BE2C (cell line): ENCODE data around the gene ETV7.

ENCODE experiments used
- DNase-seq: peaks from one replicate; pipeline ENCODE4 v3.0.0-alpha.2; 2020
- H3K27me3 ChIP-seq: fragments of 250-450 bp; sonication (Bioruptor Pico); 2 replicates; pipeline ENCODE4 v1.5.1; 2020; ENCODE audit warnings: mild to moderate bottlenecking
- H3K36me3 ChIP-seq: fragments of 250-450 bp; sonication (Bioruptor Pico); 2 replicates; pipeline ENCODE4 v1.5.1; 2020; ENCODE audit warnings: mild to moderate bottlenecking
- H3K4me1 ChIP-seq: fragments of 250-450 bp; sonication (Bioruptor Pico); 2 replicates; pipeline ENCODE4 v1.5.1; 2020
- H3K4me3 ChIP-seq: 2 replicates; pipeline ENCODE4 v1.5.1; 2011; ENCODE audit warnings: low read depth, low read length
- H3K9me3 ChIP-seq: fragments of 250-450 bp; sonication (Bioruptor Pico); 2 replicates; pipeline ENCODE4 v1.5.1; 2020
- CTCF ChIP-seq: IDR thresholded peaks from 2 replicates; pipeline ENCODE4 v1.5.1; 2012; ENCODE audit warnings: mild to moderate bottlenecking, low read depth, low read length

ETV7 gene

DNA sequence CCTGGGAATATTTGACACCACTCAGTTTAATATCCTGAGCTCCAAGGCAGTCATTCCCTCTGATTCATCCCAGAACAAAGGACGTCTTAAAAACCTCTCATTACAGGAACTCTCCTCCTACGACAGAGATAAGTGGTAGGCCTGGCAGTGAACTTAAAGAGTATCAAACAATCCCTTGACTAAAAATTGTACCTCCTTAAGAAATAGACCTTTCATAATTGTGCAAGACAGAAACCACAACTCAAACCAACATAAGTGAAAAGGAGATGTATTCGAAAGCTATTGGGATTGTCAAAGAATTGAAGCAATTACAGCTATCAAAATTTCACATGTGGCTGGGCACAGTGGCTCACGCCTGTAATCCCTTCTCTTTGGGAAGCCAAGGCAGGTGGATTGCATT is 31.6 kb downstream of the ETV7 start:
- H3K9me3 ChIP-seq: no peaks in the 10 kb centered on the region
- H3K4me1 ChIP-seq: peaks cover 10% of the 10 kb centered on the region
- no peak for TF ChIP-seq CTCF
- no peaks in the 10 kb centered on the region for H3K27me3 ChIP-seq
- DNase-seq: no peak
- H3K36me3 ChIP-seq: no peaks in the 10 kb centered on the region
- H3K4me3 ChIP-seq: no peak overlapping the region

- Histone ChIP-seq H3K36me3 (no peaks in the 10 kb centered on the region), H3K9me3 (no peaks in the 10 kb centered on the region), H3K4me3 (no peak overlapping the region), H3K27me3 (no peaks in the 10 kb centered on the region), H3K4me1 (peaks cover 9% of the 10 kb centered on the region; the same call in 1 of the 2 replicates)
- no peak for TF ChIP-seq CTCF
- no peak for DNase-seq
Measured at GRCh38 chr6:36353411-36353915, 34.0 kb downstream of the ETV7 start.

DNA sequence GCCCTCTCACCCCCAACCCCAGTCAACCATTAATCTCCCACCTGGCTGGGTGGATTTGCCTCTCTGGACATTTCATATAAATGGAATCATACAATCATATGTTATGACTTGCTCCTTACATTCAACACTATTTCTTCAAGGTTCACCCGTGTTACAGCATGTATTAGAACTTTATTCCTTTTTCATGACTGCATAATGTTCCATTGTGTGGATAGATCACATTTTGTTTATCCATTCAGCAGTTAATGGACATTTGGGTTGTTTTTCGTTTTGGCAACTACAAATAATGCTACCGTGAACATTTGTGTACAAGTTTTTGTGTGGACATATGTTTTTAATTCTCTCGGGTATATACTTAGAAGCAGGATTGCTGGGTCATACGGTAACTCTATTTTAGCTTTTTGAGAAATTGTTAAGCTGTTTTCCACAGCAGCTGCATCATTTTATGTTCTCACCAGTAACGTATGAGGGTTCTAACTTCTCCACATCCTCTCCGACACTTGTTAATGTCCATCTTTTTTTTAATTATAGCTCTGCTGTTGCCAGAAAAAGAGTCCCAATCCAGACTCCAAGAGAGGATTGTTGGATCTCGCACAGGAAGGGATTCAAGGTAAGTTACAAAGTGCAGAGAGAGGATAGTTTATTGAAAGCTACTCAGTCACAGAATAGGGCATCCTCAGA is 34.9 kb downstream of the ETV7 start:
- no peak overlapping the region for H3K4me3 ChIP-seq
- H3K4me1 ChIP-seq: peaks cover 9% of the 10 kb centered on the region; the same call in 1 of the 2 replicates
- DNase-seq: no peak
- no peak for TF ChIP-seq CTCF
- H3K9me3 ChIP-seq: no peaks in the 10 kb centered on the region
- H3K36me3 ChIP-seq: no peaks in the 10 kb centered on the region
- H3K27me3 ChIP-seq: no peaks in the 10 kb centered on the region

- no peaks in the 10 kb centered on the region for H3K9me3 ChIP-seq
- H3K36me3 ChIP-seq: no peaks in the 10 kb centered on the region
- no peak for DNase-seq
- H3K4me3 ChIP-seq: no peak overlapping the region
- peaks cover 9% of the 10 kb centered on the region; the same call in 1 of the 2 replicates for H3K4me1 ChIP-seq
- no peaks in the 10 kb centered on the region for H3K27me3 ChIP-seq
- TF ChIP-seq CTCF: no peak
Measured at GRCh38 chr6:36350681-36351571, 36.5 kb downstream of the ETV7 start.

DNA sequence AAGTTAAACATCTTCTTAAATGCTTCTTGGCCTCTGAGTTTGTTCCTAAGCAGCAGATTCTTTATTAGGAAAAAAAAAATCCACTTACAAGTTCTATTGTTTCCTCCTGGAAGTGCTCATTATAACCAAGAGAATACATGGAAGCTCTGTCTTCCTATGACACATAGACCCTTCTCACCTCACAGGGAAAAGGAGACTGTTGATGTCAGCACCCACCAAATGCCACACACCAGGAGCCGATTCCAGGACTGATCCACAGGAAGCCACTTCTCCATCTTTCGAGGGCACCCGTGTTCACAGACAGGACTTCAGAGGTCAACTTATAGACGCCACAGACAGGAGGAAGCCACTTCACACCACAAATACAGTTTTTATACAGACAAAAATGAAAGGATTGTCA is 37.4 kb downstream of the ETV7 start:
- no peaks in the 10 kb centered on the region for H3K9me3 ChIP-seq

More for the DNA sequence above, 37.4 kb downstream of the ETV7 start:
- Histone ChIP-seq H3K4me3 (no peak overlapping the region), H3K27me3 (no peaks in the 10 kb centered on the region), H3K36me3 (no peaks in the 10 kb centered on the region), H3K4me1 (peaks cover 9% of the 10 kb centered on the region; the same call in 1 of the 2 replicates)
- TF ChIP-seq CTCF: no peak
- no peak for DNase-seq
